Activated T-cell treated with anti-CD3 and anti-CD28 coated beads, Interleukin-2, amount 50 U/mL, for 72 hours (primary cell): ENCODE measurements around the gene PLPP2. TPM values are rescaled to one million over a fixed set of nuclear protein-coding genes. Genes with fewer than 3 reads are reported as not detected.

ENCODE experiments used
- ATAC-seq, 2 donors: fragments of 150-1000 bp; cut with Tn5 transposase; replicated peaks in 1 of 2; 2 replicates each; pipeline ENCODE4 v1.10.0; 2021; ENCODE audit warnings: moderate library complexity in 2 of 2, mild to moderate bottlenecking in 1 of 2
- DNase-seq, 2 donors: peaks; one replicate each; pipeline ENCODE4 v3.0.0; 2021 to 2022; ENCODE audit warnings: mixed read lengths in 1 of 2
- H3K27ac Mint-ChIP-seq: one replicate; pipeline ENCODE4 v1.8.0; 2022; ENCODE audit warnings: mild to moderate bottlenecking, moderate library complexity, mixed read lengths
- H3K27me3 Mint-ChIP-seq: one replicate; pipeline ENCODE4 v1.8.0; 2022; ENCODE audit warnings: low read depth, mixed read lengths
- H3K36me3 Mint-ChIP-seq, 2 donors: one replicate each; pipeline ENCODE4 v1.8.0; 2022; ENCODE audit warnings: mixed read lengths in 2 of 2, mild to moderate bottlenecking in 1 of 2; ENCODE audit not compliant: insufficient read depth in 2 of 2
- H3K4me1 Mint-ChIP-seq: one replicate; pipeline ENCODE4 v1.8.0; 2022; ENCODE audit warnings: low read depth, mixed read lengths
- H3K4me3 Mint-ChIP-seq, 2 donors: one replicate each; pipeline ENCODE4 v1.8.0; 2022; ENCODE audit warnings: mild to moderate bottlenecking in 2 of 2, mixed read lengths in 2 of 2, moderate library complexity in 2 of 2
- H3K9me3 Mint-ChIP-seq, 2 donors: one replicate each; pipeline ENCODE4 v1.8.0; 2022; ENCODE audit warnings: mixed read lengths in 2 of 2
- total RNA-seq, 2 donors: library from RNA; stranded (reverse); gene quantifications; one replicate each; pipeline ENCODE4 v1.2.3, GENCODE V29; 2022

The PLPP2 gene
- total RNA-seq, 2 donors from 2014 or later, result 2.1 to 2.7 TPM

DNA sequence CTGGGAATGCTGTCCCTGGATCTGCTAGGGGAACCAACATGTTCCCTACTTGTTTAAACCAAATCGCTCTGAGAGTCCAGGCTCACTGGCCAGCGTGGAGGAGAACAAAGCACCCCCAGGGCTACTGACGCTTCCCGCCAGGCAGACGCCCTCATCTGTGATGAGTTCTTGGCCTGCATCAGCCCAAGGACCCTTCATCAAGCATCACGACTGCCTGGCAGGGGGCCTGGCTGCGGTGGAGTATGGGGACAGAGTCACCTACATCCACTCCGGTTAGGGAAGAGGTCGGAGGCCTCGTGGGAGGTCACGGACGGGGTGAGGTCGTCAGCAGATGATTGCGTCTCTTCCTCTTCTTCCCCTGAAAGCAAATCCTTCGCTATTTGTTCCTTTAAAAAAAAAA lies 35.7 kb upstream of the PLPP2 start:
- Mint-ChIP-seq H3K4me1 (no peaks in the 10 kb centered on the region), H3K36me3 (peaks cover 21 to 31% of the 10 kb centered on the region in 2 donors), H3K9me3 (peaks cover 2 to 6% of the 10 kb centered on the region in 2 donors), H3K27me3 (no peaks in the 10 kb centered on the region), H3K27ac (no peak overlapping the region), H3K4me3 (no peak overlapping the region)
- no peak for ATAC-seq
- no peak for DNase-seq

DNA sequence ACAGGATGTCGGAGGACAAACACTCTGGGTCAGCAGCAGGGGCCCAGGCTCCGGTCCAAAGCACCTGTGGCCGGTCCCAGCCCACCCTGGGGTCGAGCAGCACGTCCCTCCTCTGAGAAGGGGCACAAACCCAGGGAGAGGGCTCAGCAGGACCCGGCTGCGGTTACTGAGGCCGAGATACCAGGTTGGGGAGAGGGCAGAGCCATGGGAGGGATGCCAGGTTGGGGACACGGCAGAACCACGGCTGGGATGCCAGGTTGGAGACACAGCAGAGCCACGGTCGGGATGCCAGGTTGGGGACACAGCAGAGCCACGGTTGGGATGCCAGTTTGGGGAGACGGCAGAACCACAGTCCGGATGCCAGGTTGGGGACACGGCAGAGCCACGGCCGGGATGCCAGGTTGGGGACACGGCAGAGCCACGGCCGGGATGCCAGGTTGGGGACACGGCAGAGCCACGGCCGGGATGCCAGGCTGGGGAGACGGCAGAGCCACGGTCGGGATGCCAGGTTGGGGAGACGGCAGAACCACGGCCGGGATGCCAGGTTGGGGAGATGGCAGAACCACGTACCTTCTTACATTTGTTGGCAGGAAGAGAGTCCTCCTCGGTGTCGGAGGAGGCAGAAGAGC lies 34.8 kb upstream of the PLPP2 start:
- no peak overlapping the region for H3K4me3 Mint-ChIP-seq
- peaks cover 19 to 29% of the 10 kb centered on the region in 2 donors for H3K36me3 Mint-ChIP-seq
- H3K27me3 Mint-ChIP-seq, result no peaks in the 10 kb centered on the region
- DNase-seq (no peak), ATAC-seq (no peak)
- peaks cover 2 to 6% of the 10 kb centered on the region in 2 donors for H3K9me3 Mint-ChIP-seq
- no peaks in the 10 kb centered on the region for H3K4me1 Mint-ChIP-seq
- H3K27ac Mint-ChIP-seq, result no peak overlapping the region

DNA sequence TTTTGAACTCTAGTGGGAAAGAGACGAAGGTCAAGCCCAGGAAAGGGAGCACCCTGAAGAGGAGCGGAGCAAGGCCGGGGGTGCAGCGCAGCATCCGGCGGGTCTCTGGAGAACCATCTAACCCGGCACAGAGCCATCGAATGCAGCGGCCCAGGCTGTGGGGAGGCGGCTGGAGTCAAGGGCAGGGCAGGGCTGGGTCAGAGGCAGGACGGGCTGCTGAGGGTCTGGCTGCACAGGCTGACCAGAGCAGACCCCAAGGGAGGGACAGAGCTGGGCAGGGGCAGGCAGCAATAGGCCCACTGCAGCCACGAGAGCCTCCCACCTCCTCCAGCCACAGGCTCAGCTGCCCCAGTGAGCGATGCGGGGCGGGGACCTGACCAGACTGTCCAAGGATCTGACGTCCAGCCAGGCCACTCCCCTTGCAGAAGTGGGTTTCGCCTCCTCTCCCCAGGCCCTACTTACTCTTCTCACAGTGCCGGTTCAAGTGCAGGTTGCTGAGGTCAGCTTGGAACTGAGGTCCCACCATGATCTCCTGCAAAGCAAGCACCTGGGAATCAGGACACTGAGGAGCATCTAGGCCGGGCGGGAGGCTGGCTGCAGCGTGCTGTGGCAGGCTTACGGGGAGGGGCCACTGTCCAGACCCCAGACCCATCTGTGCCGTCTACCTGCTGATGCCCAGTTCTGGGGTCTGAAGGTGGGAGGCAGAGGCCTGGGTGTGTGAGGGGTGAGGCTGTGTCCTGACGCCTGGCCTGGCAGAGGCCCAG lies 34.2 kb upstream of the PLPP2 start:
- Mint-ChIP-seq H3K27me3 (no peaks in the 10 kb centered on the region), H3K4me1 (no peaks in the 10 kb centered on the region), H3K9me3 (peaks cover 0 to 4% of the 10 kb centered on the region in 2 donors), H3K4me3 (no peak overlapping the region), H3K27ac (no peak overlapping the region), H3K36me3 (peaks cover 14 to 28% of the 10 kb centered on the region in 2 donors)
- DNase-seq (no peak), ATAC-seq (no peak)

DNA sequence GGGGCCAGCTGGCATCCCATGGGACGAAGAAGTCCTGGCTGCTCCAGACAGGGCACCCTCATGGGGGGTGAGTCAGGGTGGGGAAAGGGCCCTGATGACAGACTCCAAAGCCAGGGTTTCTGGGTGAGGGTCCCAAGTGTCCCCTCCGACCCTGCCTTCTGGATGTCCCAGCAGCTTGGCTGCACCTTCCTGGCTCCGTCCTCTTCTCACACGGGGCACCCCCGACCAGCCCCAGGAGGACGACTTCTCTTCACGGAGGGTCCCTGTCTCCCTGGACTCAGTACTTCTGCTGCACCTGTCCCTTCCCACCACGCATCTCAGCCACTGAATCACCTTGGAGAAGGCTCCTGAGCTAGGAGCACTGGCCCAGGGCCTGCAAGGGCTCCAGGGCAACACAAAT lies 33.5 kb upstream of the PLPP2 start:
- Mint-ChIP-seq H3K36me3 (peaks cover 14 to 27% of the 10 kb centered on the region in 2 donors), H3K4me3 (no peak overlapping the region), H3K27ac (no peak overlapping the region), H3K4me1 (no peaks in the 10 kb centered on the region), H3K9me3 (peaks cover 0 to 4% of the 10 kb centered on the region in 2 donors), H3K27me3 (no peaks in the 10 kb centered on the region)
- DNase-seq (no peak), ATAC-seq (no peak)

GRCh38 chr19:322616-323015 lies 31.4 kb upstream of the PLPP2 start:
- peaks cover 0 to 3% of the 10 kb centered on the region in 2 donors for H3K9me3 Mint-ChIP-seq
- H3K4me3 Mint-ChIP-seq, result no peak overlapping the region
- H3K4me1 Mint-ChIP-seq, result no peaks in the 10 kb centered on the region
- DNase-seq (no peak), ATAC-seq (no peak)
- H3K27ac Mint-ChIP-seq, result no peak overlapping the region
- no peaks in the 10 kb centered on the region for H3K27me3 Mint-ChIP-seq
- H3K36me3 Mint-ChIP-seq, result peaks cover 5 to 14% of the 10 kb centered on the region in 2 donors

GRCh38 chr19:318509-318774 lies 27.2 kb upstream of the PLPP2 start:
- no peak for ATAC-seq
- no peak for DNase-seq
- H3K27me3 Mint-ChIP-seq, result no peaks in the 10 kb centered on the region
- H3K36me3 Mint-ChIP-seq, result peaks cover 8 to 25% of the 10 kb centered on the region in 2 donors
- no peak overlapping the region for H3K27ac Mint-ChIP-seq
- no peak overlapping the region for H3K4me3 Mint-ChIP-seq
- H3K4me1 Mint-ChIP-seq, result no peaks in the 10 kb centered on the region
- peaks cover 0 to 3% of the 10 kb centered on the region in 2 donors for H3K9me3 Mint-ChIP-seq

- Mint-ChIP-seq H3K27me3 (no peaks in the 10 kb centered on the region), H3K27ac (no peak overlapping the region)
- no peak for DNase-seq
Observed at GRCh38 chr19:317710-318508, 26.7 kb upstream of the PLPP2 start.

GRCh38 chr19:315811-316210 lies 24.6 kb upstream of the PLPP2 start:
- H3K36me3 Mint-ChIP-seq, result peaks cover 8 to 21% of the 10 kb centered on the region in 2 donors
- H3K9me3 Mint-ChIP-seq, result peaks cover 0 to 3% of the 10 kb centered on the region in 2 donors
- H3K27ac Mint-ChIP-seq, result no peak overlapping the region
- ATAC-seq (no peak), DNase-seq (no peak)
- no peak overlapping the region for H3K4me3 Mint-ChIP-seq
- no peaks in the 10 kb centered on the region for H3K4me1 Mint-ChIP-seq
- no peaks in the 10 kb centered on the region for H3K27me3 Mint-ChIP-seq

More at GRCh38 chr19:317710-318508, 26.7 kb upstream of the PLPP2 start:
- H3K9me3 Mint-ChIP-seq, result peaks cover 0 to 3% of the 10 kb centered on the region in 2 donors
- ATAC-seq, result no peak
- no peak overlapping the region for H3K4me3 Mint-ChIP-seq
- peaks cover 8 to 25% of the 10 kb centered on the region in 2 donors for H3K36me3 Mint-ChIP-seq
- no peaks in the 10 kb centered on the region for H3K4me1 Mint-ChIP-seq

GRCh38 chr19:313988-314815 lies 23.0 kb upstream of the PLPP2 start:
- Mint-ChIP-seq H3K36me3 (peaks cover 8 to 18% of the 10 kb centered on the region in 2 donors), H3K27ac (no peak overlapping the region), H3K4me1 (no peaks in the 10 kb centered on the region), H3K27me3 (no peaks in the 10 kb centered on the region), H3K4me3 (no peak overlapping the region), H3K9me3 (peaks cover 0 to 3% of the 10 kb centered on the region in 2 donors)
- no peak for DNase-seq
- ATAC-seq, result no peak

GRCh38 chr19:313169-313987 lies 22.2 kb upstream of the PLPP2 start:
- DNase-seq (no peak), ATAC-seq (no peak)
- Mint-ChIP-seq H3K27me3 (no peaks in the 10 kb centered on the region), H3K27ac (no peak overlapping the region), H3K4me3 (no peak overlapping the region), H3K9me3 (peaks cover 0 to 3% of the 10 kb centered on the region in 2 donors), H3K36me3 (peaks cover 6 to 17% of the 10 kb centered on the region in 2 donors), H3K4me1 (no peaks in the 10 kb centered on the region)

DNA sequence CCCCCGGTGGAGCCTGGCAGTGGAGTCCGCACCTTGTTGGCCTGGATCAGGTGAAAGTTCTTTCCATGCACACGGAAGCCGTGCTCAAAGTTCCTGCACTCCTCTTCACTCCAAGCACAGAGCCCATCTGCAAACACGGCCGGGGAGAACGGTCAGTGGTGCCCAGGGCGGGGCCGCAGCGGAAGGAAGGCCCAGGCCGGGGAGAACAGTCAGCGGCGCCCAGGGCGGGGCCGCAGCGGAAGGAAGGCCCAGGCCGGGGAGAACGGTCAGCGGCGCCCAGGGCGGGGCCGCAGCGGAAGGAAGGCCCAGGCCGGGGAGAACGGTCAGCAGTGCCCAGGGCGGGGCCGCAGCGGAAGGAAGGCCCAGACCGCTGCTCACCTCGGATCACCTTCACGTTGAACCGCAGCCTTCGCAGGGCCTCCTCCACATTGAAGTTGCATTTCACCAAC lies 20.6 kb upstream of the PLPP2 start:
- Mint-ChIP-seq H3K27me3 (no peaks in the 10 kb centered on the region), H3K36me3 (peaks cover 3 to 5% of the 10 kb centered on the region in 2 donors), H3K27ac (no peak overlapping the region), H3K4me1 (no peaks in the 10 kb centered on the region), H3K9me3 (no peaks in the 10 kb centered on the region), H3K4me3 (no peak overlapping the region)
- ATAC-seq, result no peak
- no peak for DNase-seq
